ENCODE measurements around the gene OSGIN1.

GRCh38 chr16:83935005-83935857, 17.8 kb upstream of the OSGIN1 start:
- TF ChIP-seq, protein P1, sequence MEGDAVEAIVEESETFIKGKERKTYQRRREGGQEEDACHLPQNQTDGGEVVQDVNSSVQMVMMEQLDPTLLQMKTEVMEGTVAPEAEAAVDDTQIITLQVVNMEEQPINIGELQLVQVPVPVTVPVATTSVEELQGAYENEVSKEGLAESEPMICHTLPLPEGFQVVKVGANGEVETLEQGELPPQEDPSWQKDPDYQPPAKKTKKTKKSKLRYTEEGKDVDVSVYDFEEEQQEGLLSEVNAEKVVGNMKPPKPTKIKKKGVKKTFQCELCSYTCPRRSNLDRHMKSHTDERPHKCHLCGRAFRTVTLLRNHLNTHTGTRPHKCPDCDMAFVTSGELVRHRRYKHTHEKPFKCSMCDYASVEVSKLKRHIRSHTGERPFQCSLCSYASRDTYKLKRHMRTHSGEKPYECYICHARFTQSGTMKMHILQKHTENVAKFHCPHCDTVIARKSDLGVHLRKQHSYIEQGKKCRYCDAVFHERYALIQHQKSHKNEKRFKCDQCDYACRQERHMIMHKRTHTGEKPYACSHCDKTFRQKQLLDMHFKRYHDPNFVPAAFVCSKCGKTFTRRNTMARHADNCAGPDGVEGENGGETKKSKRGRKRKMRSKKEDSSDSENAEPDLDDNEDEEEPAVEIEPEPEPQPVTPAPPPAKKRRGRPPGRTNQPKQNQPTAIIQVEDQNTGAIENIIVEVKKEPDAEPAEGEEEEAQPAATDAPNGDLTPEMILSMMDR (IDR thresholded peaks at IDR 0.05): no peak
- no peak for TF ChIP-seq ZFX (IDR thresholded peaks at IDR 0.05; ENCODE audit: borderline replicate concordance)
